ENCODE data around the gene PCGF5.
"Not testable (repeated sequence)": the region's sequence is repeated elsewhere in the genome, so short reads cannot be mapped to it uniquely, and the experiment has no call there.

The PCGF5 gene

GRCh38 chr10:91210014-91210413 is 10.4 kb upstream of the PCGF5 start:
- DNase-seq (ENCODE audit: low read depth in 2 of 3, low spot score in 2 of 3), result no peak

- DNase-seq (ENCODE audit: low read depth in 2 of 3, low spot score in 2 of 3), result no peak
Measured at GRCh38 chr10:91210435-91210834, 10.0 kb upstream of the PCGF5 start.

GRCh38 chr10:91211675-91212074 is 8.8 kb upstream of the PCGF5 start:
- no peak for DNase-seq (ENCODE audit: low read depth in 2 of 3, low spot score in 2 of 3)

GRCh38 chr10:91214911-91215310 is 5.6 kb upstream of the PCGF5 start:
- DNase-seq (ENCODE audit: low read depth in 2 of 3, low spot score in 2 of 3), result no peak

DNA sequence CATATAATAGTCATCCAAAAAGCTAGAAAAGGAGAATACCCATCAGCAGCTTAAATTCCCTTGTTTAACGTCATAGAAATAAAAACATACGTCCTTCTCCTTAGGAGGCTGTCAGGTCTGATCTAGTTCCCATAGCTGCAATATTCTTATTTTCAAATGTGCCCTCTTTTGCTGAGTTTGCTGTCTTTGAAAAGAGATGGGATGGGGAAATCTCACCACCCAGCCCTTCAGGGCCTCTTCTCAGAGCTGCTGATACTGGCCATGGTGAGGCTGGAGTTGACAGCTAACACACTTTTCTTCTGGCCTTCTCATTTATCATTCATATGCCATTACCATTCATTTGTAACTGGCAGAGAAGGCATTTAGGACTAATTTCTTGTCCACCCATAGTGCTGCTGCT is 5.1 kb upstream of the PCGF5 start:
- DNase-seq (ENCODE audit: low read depth in 2 of 3, low spot score in 2 of 3), result no peak

DNA sequence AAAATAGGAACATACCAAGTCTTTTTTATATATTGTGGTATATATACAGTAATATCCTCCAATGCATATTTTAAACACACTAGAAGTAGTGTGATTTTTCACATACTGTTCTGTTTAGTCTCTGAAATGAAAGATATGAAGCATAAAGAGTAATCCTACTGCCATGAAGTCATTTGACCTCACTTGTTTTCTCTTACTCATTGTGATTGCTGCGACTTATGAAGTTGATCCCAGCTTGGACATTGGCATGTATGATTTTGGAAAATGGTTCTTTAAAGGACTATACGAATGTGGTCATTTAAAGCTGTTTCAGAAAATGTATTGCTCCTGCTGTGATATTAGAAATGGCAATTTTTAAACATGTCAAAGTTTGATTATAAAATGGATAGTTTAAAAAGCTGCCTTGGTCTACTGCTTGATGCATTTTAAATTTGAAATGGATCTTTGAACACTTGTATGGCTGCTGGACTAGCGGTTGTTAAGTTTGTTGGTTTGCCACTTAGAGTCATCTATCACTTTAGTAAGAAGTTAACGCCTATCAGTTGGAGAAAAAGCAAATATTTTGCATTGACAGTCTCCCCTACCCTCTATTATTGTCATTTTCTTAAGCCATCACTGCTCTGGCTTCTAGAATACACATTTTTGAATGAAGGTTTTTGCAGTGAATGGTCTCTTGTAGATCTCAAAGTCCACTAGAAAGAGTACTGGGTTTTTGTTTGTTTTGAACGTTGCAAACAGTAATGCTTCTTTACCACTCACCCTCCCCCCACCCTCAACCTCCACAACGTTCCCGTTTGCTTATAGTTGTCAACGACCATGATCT is 881 bp upstream of the PCGF5 start:
- DNase-seq (ENCODE audit: low read depth in 2 of 3, low spot score in 2 of 3), result no peak

- DNase-seq (ENCODE audit: low read depth in 2 of 3, low spot score in 2 of 3), result peak in 1 of 3 experiments; percentile 20
Measured at GRCh38 chr10:91220954-91221675, 652 bp downstream of the PCGF5 start.

DNA sequence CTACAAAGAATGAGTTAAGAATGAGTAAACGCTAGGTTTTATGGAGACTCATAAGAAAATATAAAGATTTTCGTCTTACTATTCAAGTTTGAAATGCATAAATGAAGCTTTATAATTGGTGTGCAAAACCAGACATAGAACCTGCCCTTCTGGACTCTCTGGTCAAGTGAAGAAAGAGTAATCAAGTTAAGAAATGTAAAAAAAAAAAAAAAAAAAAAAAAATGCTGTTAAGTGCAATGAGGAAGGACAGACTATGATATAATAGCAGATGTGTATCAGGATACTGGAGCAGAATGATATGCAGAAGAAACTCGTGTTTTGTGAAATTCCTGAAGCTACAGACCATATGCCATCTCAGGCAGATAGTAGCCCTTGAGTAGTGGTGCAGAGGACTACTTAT is 5.6 kb downstream of the PCGF5 start:
- no peak for DNase-seq (ENCODE audit: low read depth in 2 of 3, low spot score in 2 of 3)

GRCh38 chr10:91227576-91227975 is 7.1 kb downstream of the PCGF5 start:
- no peak for DNase-seq (ENCODE audit: low read depth in 2 of 3, low spot score in 2 of 3)

- no peak for DNase-seq (ENCODE audit: low read depth in 2 of 3, low spot score in 2 of 3)
Measured at GRCh38 chr10:91229683-91230082, 9.2 kb downstream of the PCGF5 start.

- no peak for DNase-seq (ENCODE audit: low read depth in 2 of 3, low spot score in 2 of 3)
Measured at GRCh38 chr10:91238191-91238590, 17.7 kb downstream of the PCGF5 start.

- DNase-seq (ENCODE audit: low read depth in 2 of 3, low spot score in 2 of 3), result no peak
Measured at GRCh38 chr10:91239789-91240188, 19.3 kb downstream of the PCGF5 start.

DNA sequence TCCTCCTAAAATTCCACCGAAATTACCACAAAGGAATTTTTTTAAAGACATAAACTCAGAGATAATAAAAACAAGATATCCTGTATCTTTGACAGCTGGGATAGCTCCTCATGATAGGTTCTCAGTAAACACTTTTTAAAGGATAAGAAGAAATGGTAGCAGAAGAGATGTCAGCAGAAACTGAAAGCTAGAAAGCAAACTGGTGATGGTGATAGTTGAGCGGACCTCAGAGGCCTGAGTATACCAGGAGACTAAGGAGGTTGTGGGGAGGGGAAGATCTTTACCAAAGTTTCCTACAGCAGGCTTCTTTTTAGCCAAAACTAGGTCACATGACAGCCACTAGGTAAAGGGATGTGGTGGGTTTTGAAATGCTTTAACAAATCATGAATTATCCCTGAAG is 22.5 kb downstream of the PCGF5 start:
- no peak for DNase-seq (ENCODE audit: low read depth in 2 of 3, low spot score in 2 of 3)

DNA sequence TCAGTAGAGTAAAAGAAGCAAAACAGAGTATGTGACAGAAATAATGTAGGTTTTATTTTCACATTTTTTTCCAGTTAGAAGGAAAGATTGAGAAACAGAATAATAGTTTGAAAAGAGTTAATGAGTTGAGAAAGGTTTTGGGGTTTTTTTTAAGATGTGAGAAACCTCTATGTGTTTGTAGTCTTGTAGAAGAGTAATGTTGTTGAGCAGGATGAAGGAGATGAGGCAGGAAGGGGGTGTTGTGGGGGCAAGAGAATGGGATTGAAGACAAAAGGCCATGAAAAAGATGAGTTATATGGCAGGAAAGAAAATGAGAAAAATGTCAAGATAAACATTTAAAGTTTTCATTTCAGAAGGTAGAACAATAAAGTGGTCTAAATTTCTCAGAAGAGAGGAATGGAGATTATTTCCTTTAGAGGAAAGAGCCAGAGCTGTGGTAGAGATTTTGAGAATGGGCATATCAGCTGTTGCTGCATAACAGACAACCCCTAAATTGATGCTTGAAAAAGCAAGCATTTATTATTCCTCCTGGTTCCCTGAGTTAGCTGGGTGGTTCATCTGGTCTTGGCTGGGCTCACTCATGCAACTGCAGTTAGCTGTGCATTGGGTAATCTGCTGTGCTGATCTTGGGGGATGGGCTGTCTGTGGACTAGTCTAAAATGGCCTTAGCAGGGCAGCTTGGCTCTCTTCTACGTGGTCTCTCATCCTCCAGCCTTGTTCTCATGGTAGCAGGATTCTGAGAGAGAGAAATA is 27.1 kb downstream of the PCGF5 start:
- DNase-seq (ENCODE audit: low read depth in 2 of 3, low spot score in 2 of 3), result no peak

GRCh38 chr10:91249700-91250099 is 29.2 kb downstream of the PCGF5 start:
- no peak for DNase-seq (ENCODE audit: low read depth in 2 of 3, low spot score in 2 of 3)

GRCh38 chr10:91250341-91250740 is 29.9 kb downstream of the PCGF5 start:
- no peak for DNase-seq (ENCODE audit: low read depth in 2 of 3, low spot score in 2 of 3)

DNA sequence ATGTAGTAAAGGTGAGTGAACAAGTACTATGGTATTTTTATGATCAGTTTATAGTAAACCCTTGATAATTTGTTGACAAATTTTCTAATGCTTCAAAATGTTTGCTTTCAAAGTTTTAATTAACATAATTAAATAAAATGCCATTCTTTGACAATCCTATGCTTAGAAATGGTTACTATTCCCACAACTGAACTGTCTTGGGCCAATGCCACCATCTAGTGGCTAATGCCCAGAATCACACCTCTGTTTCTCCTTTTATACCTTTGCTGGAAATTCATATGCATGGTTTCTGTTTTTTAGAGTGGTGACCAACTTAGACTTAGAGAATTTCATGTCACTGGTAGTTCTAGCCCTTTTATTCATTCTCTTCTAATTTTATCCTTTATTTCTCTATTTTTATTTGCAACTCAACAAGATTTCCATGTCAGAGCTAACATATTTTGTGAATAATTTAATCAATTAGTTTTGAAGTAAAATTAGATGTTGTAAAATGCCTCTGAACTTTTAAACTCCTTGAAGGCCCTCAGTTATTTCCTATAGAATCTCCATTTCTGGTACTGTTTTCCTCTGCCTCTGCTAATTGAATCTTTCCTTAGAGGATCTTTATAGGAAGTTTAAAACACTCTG is 31.1 kb downstream of the PCGF5 start:
- DNase-seq (ENCODE audit: low read depth in 2 of 3, low spot score in 2 of 3), result no peak

DNA sequence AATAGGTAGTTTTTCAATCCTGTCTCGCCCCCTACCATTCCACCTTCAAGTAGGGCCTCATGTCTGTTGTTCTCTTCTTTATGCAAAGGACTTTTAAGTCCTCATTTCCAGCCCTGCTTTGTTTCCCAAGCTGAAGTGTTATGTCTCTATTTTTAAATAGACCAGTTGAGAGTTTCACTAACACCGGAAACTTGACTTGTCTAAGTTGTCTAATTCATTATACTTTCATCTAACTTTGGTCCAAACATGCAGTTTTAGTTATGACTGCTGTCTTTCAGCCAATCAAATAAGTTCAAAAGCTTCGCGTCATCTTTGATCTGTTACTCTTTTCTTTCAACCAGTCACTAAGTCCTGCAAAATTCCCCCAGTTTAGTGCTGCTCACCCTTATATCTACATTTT is 32.8 kb downstream of the PCGF5 start:
- no peak for DNase-seq (ENCODE audit: low read depth in 2 of 3, low spot score in 2 of 3)

DNA sequence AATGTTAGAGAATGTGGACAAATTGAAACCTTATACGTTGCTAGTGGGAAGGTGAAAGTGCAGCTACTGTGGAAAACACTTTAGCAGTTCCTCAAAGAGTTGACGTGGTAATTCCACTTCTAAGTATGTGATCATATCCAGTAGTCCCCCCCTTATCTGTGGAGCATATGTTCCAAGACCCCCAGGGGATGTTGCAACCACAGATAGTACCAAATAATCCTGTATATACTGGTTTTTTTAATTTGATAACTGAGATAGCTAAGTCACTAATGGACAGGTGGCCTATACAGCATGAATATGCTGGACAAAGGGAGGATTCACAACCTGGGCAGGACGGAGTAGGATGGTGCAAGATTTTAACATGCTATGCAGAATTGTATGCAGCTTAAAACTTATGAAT is 36.8 kb downstream of the PCGF5 start:
- DNase-seq (ENCODE audit: low read depth in 2 of 3, low spot score in 2 of 3), result no peak

DNA sequence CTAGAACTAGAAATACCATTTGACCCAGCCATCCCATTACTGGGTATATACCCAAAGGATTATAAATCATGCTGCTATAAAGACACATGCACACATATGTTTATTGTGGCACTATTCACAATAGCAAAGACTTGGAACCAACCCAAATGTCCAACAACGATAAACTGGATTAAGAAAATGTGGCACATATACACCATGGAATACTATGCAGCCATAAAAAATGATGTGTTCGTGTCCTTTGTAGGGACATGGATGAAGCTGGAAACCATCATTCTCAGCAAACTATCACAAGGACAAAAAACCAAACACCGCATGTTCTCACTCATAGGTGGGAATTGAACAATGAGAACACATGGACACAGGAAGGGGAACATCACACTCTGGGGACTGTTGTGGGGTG is 40.0 kb downstream of the PCGF5 start:
- not testable (repeated sequence) for DNase-seq (ENCODE audit: low read depth in 2 of 3, low spot score in 2 of 3)

DNA sequence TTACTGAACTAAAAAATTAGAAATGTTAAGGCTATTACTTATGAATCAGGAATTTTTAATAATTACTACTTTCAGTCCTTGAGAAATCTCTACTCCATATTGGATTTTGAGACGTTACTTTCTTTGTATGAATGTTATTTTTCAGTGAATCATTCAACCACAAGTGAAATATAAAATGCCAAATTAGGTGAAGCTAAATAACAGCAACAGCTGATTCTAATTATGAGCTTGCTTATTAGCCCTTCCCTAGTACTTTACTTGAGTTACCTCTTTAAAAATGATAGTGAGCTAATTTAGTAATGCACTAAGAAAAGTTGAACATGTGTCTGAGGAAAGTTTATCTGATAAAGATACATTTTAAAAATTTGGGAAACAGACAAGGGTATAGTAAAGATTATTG is 51.4 kb downstream of the PCGF5 start:
- no peak for DNase-seq (ENCODE audit: low read depth in 2 of 3, low spot score in 2 of 3)

Measured in activated CD8-positive, alpha-beta memory T cell treated with anti-CD3 and anti-CD28 coated beads for 48 hours (primary cell).